GM23338 (cell line): Measurements from ENCODE around the gene RAPGEF3. TPM values are rescaled to one million over a fixed set of nuclear protein-coding genes. Genes with fewer than 3 reads are reported as not detected.

ENCODE experiments used
- ATAC-seq: fragments of 200-7000 bp; cut with Tn5 transposase; 3 replicates; pipeline ENCODE4 v1.9.1; 2020
- DNase-seq: peaks from one replicate; pipeline ENCODE4 v3.0.0-alpha.2; 2015; ENCODE audit warnings: low spot score
- H2AFZ ChIP-seq: fragments of 200-600 bp; sonication (generic); 2 replicates; pipeline ENCODE4 v1.8.0; 2016; ENCODE audit warnings: antibody characterized with exemption, mild to moderate bottlenecking, moderate library complexity
- H3F3A ChIP-seq: fragments of 200-600 bp; sonication (generic); replicated peaks from 2 replicates; pipeline ENCODE4 v1.8.0; 2017; ENCODE audit warnings: antibody characterized with exemption, mixed run types, low read depth
- H3K27ac ChIP-seq: fragments of 200-600 bp; sonication (generic); 2 replicates; pipeline ENCODE4 v1.6.1; 2016; ENCODE audit warnings: low read depth
- H3K27me3 ChIP-seq: fragments of 200-600 bp; sonication (generic); 2 replicates; pipeline ENCODE4 v1.8.0; 2016; ENCODE audit warnings: mild to moderate bottlenecking, mixed run types, moderate library complexity; ENCODE audit not compliant: insufficient read depth
- H3K36me3 ChIP-seq: fragments of 200-600 bp; sonication (generic); 2 replicates; pipeline ENCODE4 v1.8.0; 2016; ENCODE audit warnings: mild to moderate bottlenecking; ENCODE audit not compliant: insufficient read depth
- H3K4me1 ChIP-seq: fragments of 200-600 bp; sonication (generic); 2 replicates; pipeline ENCODE4 v1.8.0; 2016; ENCODE audit warnings: mild to moderate bottlenecking, moderate library complexity; ENCODE audit not compliant: insufficient read depth
- H3K4me2 ChIP-seq: fragments of 200-600 bp; sonication (generic); 2 replicates; pipeline ENCODE4 v1.7.1; 2017; ENCODE audit warnings: mixed run types
- H3K4me3 ChIP-seq: fragments of 200-600 bp; sonication (generic); 2 replicates; pipeline ENCODE4 v1.6.1; 2016; ENCODE audit warnings: mixed run types
- H3K79me2 ChIP-seq: fragments of 200-600 bp; sonication (generic); replicated peaks from 2 replicates; pipeline ENCODE4 v1.8.0; 2017; ENCODE audit warnings: mild to moderate bottlenecking; ENCODE audit not compliant: insufficient read depth
- H3K9me2 ChIP-seq: fragments of 200-600 bp; sonication (generic); 2 replicates; pipeline ENCODE4 v1.8.0; 2017; ENCODE audit not compliant: insufficient read depth
- H4K20me1 ChIP-seq: fragments of 200-600 bp; sonication (generic); replicated peaks from 2 replicates; pipeline ENCODE4 v1.8.0; 2017; ENCODE audit warnings: mild to moderate bottlenecking; ENCODE audit not compliant: insufficient read depth
- H3K27ac Mint-ChIP-seq: 2 replicates; pipeline ENCODE4 v1.8.0; 2020; ENCODE audit warnings: inconsistent platforms, mild to moderate bottlenecking, moderate library complexity, mixed read lengths
- H3K27me3 Mint-ChIP-seq: 3 replicates; pipeline ENCODE4 v1.8.0; 2022; ENCODE audit warnings: low read depth, mild to moderate bottlenecking, moderate library complexity, mixed read lengths, inconsistent platforms; ENCODE audit not compliant: insufficient read depth, poor library complexity
- H3K36me3 Mint-ChIP-seq: 3 replicates; pipeline ENCODE4 v1.8.0; 2021; ENCODE audit warnings: low read depth, mild to moderate bottlenecking, inconsistent platforms, moderate library complexity, mixed read lengths
- H3K4me1 Mint-ChIP-seq: 3 replicates; pipeline ENCODE4 v1.8.0; 2020; ENCODE audit warnings: mild to moderate bottlenecking, inconsistent platforms, mixed read lengths
- H3K4me3 Mint-ChIP-seq: 3 replicates; pipeline ENCODE4 v1.8.0; 2021; ENCODE audit warnings: moderate library complexity, mild to moderate bottlenecking, inconsistent platforms, mixed read lengths
- H3K9me3 Mint-ChIP-seq: 3 replicates; pipeline ENCODE4 v1.8.0; 2020; ENCODE audit warnings: moderate library complexity, mild to moderate bottlenecking, inconsistent platforms, mixed read lengths
- CREB1 ChIP-seq: fragments of 250-450 bp; sonication (Bioruptor Pico); IDR thresholded peaks from 2 replicates; pipeline ENCODE4 v1.5.0; 2020; ENCODE audit warnings: low read depth, mild to moderate bottlenecking, moderate library complexity
- EZH2 ChIP-seq: fragments of 200-600 bp; sonication (generic); IDR thresholded peaks from one replicate; pipeline ENCODE4 v1.8.0; 2017; ENCODE audit warnings: antibody characterized with exemption, mild to moderate bottlenecking, low read depth; ENCODE audit not compliant: unreplicated experiment
- EZH2phosphoT487 ChIP-seq: fragments of 200-600 bp; sonication (generic); IDR thresholded peaks from one replicate; pipeline ENCODE4 v1.8.1; 2018; ENCODE audit warnings: antibody characterized with exemption; ENCODE audit not compliant: unreplicated experiment
- JUNB ChIP-seq: IDR thresholded peaks from one replicate; pipeline ENCODE4 v1.6.1; 2016; ENCODE audit warnings: antibody characterized with exemption; ENCODE audit not compliant: unreplicated experiment
- NANOG ChIP-seq: IDR thresholded peaks from 2 replicates; pipeline ENCODE4 v1.6.1; 2016; ENCODE audit warnings: antibody characterized with exemption, borderline replicate concordance
- POLR2AphosphoS5 ChIP-seq: IDR thresholded peaks from 2 replicates; pipeline ENCODE4 v1.6.1; 2016; ENCODE audit warnings: antibody characterized with exemption, low read depth
- STAT1 ChIP-seq: IDR thresholded peaks from one replicate; pipeline ENCODE4 v1.6.1; 2016; ENCODE audit warnings: antibody characterized with exemption; ENCODE audit not compliant: unreplicated experiment
- ZNF114 ChIP-seq: fragments of 250-450 bp; sonication (Bioruptor Pico); IDR thresholded peaks from 2 replicates; pipeline ENCODE4 v1.5.0; 2020; ENCODE audit warnings: mild to moderate bottlenecking, moderate library complexity
- ZNF331 ChIP-seq: fragments of 250-450 bp; sonication (Bioruptor Pico); IDR thresholded peaks from 2 replicates; pipeline ENCODE4 v1.5.0; 2020; ENCODE audit warnings: low read depth, mild to moderate bottlenecking, moderate library complexity
- polyA plus RNA-seq: library from polyadenylated mRNA; unstranded; fragments of >200 nt; fragmentation: Nextera tagmentation; extraction: Ambion mirVana; gene quantifications from 2 replicates; pipeline ENCODE4 v1.2.1, GENCODE V29; 2016
- total RNA-seq: library from RNA; depleted of rRNA; stranded (reverse); fragments of >200 nt; shearing (Covaris generic); gene quantifications from 2 replicates; pipeline ENCODE4 v1.2.3, GENCODE V29; 2014
- TF ChIP-seq, protein P1 (sequence below), 2 experiments: fragments of 200-600 bp in 1 of 2; sonication (generic) in 1 of 2; conservative IDR thresholded peaks; 2 replicates each; pipeline versions ENCODE4 v1.5.1 to v1.6.1; 2016 to 2017; ENCODE audit warnings: antibody characterized with exemption in 2 of 2, low read depth in 2 of 2, mild to moderate bottlenecking in 2 of 2, moderate library complexity in 1 of 2
- TF ChIP-seq, protein P2 (sequence below): IDR thresholded peaks from one replicate; pipeline ENCODE4 v1.6.1; 2018; ENCODE audit warnings: antibody characterized with exemption; ENCODE audit not compliant: unreplicated experiment
- TF ChIP-seq, protein P3 (sequence below): IDR thresholded peaks from 2 replicates; pipeline ENCODE4 v1.6.1; 2016; ENCODE audit warnings: antibody characterized with exemption
- TF ChIP-seq, protein P4 (sequence below): fragments of 250-450 bp; sonication (Bioruptor Pico); IDR thresholded peaks from 2 replicates; pipeline ENCODE4 v1.5.0; 2020; ENCODE audit warnings: mild to moderate bottlenecking, moderate library complexity

The RAPGEF3 gene
- total and polyA plus RNA-seq, 2 experiments from 2014 or later: 2.3 to 11.8 TPM

DNA sequence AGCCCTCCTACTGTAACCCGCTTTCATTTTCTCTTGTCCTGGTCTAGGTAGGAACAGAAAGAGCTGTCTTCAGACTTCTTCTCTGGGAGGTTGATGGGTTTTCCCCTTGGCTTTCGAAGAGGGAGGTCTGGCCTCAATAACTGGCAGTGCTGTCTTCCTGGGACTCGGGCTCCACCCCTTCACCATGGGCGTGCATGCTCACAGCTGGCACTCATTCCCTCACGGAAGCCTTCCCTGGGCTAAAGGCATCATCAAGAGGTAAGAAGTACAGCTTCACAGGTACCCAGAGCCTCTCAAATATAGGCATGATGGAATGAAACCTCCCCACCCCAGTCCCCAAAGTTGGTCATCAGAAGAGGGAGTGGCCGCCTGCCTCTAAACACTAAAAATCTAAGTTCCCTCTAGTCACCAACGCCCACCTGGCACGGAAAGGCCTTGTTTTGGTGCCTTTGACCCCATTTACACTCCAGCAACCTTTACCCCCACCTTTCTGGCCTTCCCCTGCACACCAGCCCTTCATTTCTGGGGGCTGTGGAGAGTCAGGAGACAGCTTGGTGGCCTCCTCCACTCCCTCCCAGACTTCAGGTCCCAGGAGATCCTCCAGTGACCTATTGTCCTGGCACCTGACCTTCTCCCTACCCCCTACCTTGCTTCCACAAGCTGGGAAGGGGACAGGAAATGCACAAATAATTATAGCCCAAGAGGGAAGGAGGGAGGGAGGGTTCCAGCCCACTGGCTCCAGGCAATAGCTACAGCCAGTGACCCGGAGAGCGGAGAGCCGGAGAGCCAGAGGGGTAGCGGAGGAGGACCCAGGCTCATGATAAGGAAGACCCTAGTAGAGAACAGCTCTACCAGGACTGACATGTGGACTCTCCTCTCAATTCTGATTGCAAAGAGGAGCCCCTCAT, 2.8 kb downstream of the RAPGEF3 start:
- Histone ChIP-seq H3F3A (0 out of 2 replicates have a peak, but pooled peaks cover 4% of the 10 kb centered on the region), H3K27ac (no peak overlapping the region), H3K36me3 (no peaks in the 10 kb centered on the region), H3K9me2 (no peaks in the 10 kb centered on the region), H4K20me1 (no peaks in the 10 kb centered on the region), H3K27me3 (no peaks in the 10 kb centered on the region), H3K4me2 (no peak overlapping the region), H3K4me3 (no peak overlapping the region), H3K79me2 (no peaks in the 10 kb centered on the region), H2AFZ (no peak overlapping the region), H3K4me1 (peaks cover 40% of the 10 kb centered on the region)
- no peaks in the 10 kb centered on the region for H3K9me3 Mint-ChIP-seq
- H3K4me1 Mint-ChIP-seq: peaks cover 69% of the 10 kb centered on the region
- DNase-seq: no peak
- H3K27ac Mint-ChIP-seq: no peak overlapping the region
- H3K4me3 Mint-ChIP-seq: no peak overlapping the region; the same call in 2 of the 3 replicates
- peaks cover 2% of the 10 kb centered on the region for H3K27me3 Mint-ChIP-seq
- TF ChIP-seq ZNF331 (CRISPR knock-in tag) (no peak), JUNB (no peak), CREB1 (CRISPR knock-in tag) (no peak), STAT1 (no peak), POLR2AphosphoS5 (no peak), EZH2 (no peak), ZNF114 (CRISPR knock-in tag) (no peak), NANOG (no peak), EZH2phosphoT487 (no peak)
- TF ChIP-seq, protein P1, sequence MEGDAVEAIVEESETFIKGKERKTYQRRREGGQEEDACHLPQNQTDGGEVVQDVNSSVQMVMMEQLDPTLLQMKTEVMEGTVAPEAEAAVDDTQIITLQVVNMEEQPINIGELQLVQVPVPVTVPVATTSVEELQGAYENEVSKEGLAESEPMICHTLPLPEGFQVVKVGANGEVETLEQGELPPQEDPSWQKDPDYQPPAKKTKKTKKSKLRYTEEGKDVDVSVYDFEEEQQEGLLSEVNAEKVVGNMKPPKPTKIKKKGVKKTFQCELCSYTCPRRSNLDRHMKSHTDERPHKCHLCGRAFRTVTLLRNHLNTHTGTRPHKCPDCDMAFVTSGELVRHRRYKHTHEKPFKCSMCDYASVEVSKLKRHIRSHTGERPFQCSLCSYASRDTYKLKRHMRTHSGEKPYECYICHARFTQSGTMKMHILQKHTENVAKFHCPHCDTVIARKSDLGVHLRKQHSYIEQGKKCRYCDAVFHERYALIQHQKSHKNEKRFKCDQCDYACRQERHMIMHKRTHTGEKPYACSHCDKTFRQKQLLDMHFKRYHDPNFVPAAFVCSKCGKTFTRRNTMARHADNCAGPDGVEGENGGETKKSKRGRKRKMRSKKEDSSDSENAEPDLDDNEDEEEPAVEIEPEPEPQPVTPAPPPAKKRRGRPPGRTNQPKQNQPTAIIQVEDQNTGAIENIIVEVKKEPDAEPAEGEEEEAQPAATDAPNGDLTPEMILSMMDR (conservative IDR thresholded peaks at IDR 0.05; ENCODE audit: low read depth in 2 of 2): no peak
- TF ChIP-seq, protein P2, sequence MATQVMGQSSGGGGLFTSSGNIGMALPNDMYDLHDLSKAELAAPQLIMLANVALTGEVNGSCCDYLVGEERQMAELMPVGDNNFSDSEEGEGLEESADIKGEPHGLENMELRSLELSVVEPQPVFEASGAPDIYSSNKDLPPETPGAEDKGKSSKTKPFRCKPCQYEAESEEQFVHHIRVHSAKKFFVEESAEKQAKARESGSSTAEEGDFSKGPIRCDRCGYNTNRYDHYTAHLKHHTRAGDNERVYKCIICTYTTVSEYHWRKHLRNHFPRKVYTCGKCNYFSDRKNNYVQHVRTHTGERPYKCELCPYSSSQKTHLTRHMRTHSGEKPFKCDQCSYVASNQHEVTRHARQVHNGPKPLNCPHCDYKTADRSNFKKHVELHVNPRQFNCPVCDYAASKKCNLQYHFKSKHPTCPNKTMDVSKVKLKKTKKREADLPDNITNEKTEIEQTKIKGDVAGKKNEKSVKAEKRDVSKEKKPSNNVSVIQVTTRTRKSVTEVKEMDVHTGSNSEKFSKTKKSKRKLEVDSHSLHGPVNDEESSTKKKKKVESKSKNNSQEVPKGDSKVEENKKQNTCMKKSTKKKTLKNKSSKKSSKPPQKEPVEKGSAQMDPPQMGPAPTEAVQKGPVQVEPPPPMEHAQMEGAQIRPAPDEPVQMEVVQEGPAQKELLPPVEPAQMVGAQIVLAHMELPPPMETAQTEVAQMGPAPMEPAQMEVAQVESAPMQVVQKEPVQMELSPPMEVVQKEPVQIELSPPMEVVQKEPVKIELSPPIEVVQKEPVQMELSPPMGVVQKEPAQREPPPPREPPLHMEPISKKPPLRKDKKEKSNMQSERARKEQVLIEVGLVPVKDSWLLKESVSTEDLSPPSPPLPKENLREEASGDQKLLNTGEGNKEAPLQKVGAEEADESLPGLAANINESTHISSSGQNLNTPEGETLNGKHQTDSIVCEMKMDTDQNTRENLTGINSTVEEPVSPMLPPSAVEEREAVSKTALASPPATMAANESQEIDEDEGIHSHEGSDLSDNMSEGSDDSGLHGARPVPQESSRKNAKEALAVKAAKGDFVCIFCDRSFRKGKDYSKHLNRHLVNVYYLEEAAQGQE: no peak
- TF ChIP-seq, protein P3, sequence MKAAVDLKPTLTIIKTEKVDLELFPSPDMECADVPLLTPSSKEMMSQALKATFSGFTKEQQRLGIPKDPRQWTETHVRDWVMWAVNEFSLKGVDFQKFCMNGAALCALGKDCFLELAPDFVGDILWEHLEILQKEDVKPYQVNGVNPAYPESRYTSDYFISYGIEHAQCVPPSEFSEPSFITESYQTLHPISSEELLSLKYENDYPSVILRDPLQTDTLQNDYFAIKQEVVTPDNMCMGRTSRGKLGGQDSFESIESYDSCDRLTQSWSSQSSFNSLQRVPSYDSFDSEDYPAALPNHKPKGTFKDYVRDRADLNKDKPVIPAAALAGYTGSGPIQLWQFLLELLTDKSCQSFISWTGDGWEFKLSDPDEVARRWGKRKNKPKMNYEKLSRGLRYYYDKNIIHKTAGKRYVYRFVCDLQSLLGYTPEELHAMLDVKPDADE: no peak
- TF ChIP-seq, protein P4, sequence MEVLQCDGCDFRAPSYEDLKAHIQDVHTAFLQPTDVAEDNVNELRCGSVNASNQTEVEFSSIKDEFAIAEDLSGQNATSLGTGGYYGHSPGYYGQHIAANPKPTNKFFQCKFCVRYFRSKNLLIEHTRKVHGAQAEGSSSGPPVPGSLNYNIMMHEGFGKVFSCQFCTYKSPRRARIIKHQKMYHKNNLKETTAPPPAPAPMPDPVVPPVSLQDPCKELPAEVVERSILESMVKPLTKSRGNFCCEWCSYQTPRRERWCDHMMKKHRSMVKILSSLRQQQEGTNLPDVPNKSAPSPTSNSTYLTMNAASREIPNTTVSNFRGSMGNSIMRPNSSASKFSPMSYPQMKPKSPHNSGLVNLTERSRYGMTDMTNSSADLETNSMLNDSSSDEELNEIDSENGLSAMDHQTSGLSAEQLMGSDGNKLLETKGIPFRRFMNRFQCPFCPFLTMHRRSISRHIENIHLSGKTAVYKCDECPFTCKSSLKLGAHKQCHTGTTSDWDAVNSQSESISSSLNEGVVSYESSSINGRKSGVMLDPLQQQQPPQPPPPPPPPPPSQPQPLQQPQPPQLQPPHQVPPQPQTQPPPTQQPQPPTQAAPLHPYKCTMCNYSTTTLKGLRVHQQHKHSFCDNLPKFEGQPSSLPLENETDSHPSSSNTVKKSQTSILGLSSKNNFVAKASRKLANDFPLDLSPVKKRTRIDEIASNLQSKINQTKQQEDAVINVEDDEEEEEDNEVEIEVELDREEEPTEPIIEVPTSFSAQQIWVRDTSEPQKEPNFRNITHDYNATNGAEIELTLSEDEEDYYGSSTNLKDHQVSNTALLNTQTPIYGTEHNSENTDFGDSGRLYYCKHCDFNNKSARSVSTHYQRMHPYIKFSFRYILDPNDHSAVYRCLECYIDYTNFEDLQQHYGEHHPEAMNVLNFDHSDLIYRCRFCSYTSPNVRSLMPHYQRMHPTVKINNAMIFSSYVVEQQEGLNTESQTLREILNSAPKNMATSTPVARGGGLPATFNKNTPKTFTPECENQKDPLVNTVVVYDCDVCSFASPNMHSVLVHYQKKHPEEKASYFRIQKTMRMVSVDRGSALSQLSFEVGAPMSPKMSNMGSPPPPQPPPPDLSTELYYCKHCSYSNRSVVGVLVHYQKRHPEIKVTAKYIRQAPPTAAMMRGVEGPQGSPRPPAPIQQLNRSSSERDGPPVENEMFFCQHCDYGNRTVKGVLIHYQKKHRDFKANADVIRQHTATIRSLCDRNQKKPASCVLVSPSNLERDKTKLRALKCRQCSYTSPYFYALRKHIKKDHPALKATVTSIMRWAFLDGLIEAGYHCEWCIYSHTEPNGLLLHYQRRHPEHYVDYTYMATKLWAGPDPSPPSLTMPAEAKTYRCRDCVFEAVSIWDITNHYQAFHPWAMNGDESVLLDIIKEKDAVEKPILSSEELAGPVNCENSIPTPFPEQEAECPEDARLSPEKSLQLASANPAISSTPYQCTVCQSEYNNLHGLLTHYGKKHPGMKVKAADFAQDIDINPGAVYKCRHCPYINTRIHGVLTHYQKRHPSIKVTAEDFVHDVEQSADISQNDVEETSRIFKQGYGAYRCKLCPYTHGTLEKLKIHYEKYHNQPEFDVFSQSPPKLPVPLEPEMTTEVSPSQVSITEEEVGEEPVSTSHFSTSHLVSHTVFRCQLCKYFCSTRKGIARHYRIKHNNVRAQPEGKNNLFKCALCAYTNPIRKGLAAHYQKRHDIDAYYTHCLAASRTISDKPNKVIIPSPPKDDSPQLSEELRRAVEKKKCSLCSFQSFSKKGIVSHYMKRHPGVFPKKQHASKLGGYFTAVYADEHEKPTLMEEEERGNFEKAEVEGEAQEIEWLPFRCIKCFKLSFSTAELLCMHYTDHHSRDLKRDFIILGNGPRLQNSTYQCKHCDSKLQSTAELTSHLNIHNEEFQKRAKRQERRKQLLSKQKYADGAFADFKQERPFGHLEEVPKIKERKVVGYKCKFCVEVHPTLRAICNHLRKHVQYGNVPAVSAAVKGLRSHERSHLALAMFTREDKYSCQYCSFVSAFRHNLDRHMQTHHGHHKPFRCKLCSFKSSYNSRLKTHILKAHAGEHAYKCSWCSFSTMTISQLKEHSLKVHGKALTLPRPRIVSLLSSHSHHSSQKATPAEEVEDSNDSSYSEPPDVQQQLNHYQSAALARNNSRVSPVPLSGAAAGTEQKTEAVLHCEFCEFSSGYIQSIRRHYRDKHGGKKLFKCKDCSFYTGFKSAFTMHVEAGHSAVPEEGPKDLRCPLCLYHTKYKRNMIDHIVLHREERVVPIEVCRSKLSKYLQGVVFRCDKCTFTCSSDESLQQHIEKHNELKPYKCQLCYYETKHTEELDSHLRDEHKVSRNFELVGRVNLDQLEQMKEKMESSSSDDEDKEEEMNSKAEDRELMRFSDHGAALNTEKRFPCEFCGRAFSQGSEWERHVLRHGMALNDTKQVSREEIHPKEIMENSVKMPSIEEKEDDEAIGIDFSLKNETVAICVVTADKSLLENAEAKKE (CRISPR knock-in tag): no peak
- H3K36me3 Mint-ChIP-seq: 0 out of 3 replicates have a peak, but pooled peaks cover 4% of the 10 kb centered on the region
- no peak for ATAC-seq
